Fibroblast of lung (primary cell): ENCODE results near the gene KCNK17.

Experiments
- CTCF ChIP-seq, 2 donors: IDR thresholded peaks in 1 of 2; conservative IDR thresholded peaks in 1 of 2; 1 replicate in 1 of 2; 2 replicates in 1 of 2; pipeline ENCODE4 v1.5.1; 2011 to 2012; ENCODE audit warnings: low read length in 2 of 2, control low read depth in 1 of 2, inconsistent platforms in 1 of 2, low read depth in 1 of 2, mild to moderate bottlenecking in 1 of 2
- EZH2 ChIP-seq: IDR thresholded peaks from 2 replicates; pipeline ENCODE4 v1.5.1; 2012; ENCODE audit warnings: low read length, control low read depth, mild to moderate bottlenecking; ENCODE audit errors: missing control alignments

- TF ChIP-seq CTCF (conservative IDR thresholded peaks at IDR 0.05 in 1 of 2, IDR thresholded peaks at IDR 0.05 in 1 of 2; ENCODE audit: low read depth in 1 of 2, low read length in 2 of 2) (no peak), EZH2 (no peak)
These were observed 24.2 kb upstream of the KCNK17 start for GRCh38 chr6:39338397-39338796.
